H9 (cell line): ENCODE results near the gene QRICH2. TPM values are rescaled to one million over a fixed set of nuclear protein-coding genes. Genes with fewer than 3 reads are reported as not detected.

Experiments
- DNase-seq: peaks from one replicate; pipeline ENCODE4 v3.0.0-alpha.2; 2017
- H2AFZ ChIP-seq: one replicate; pipeline ENCODE4 v1.6.1; 2013; ENCODE audit warnings: mild to moderate bottlenecking, low read length, control low read depth, moderate library complexity
- H2AK5ac ChIP-seq: 2 replicates; pipeline ENCODE4 v1.6.1; 2013; ENCODE audit warnings: low read length, control low read depth, mixed read lengths; ENCODE audit not compliant: insufficient read length
- H2BK120ac ChIP-seq: one replicate; pipeline ENCODE4 v1.6.1; 2013; ENCODE audit warnings: low read depth, mild to moderate bottlenecking, low read length, control low read depth, inconsistent platforms; ENCODE audit not compliant: poor library complexity, severe bottlenecking
- H2BK12ac ChIP-seq: 2 replicates; pipeline ENCODE4 v1.6.1; 2013; ENCODE audit warnings: low read length, control low read depth, mixed read lengths, low read depth; ENCODE audit not compliant: insufficient read length
- H2BK15ac ChIP-seq: 2 replicates; pipeline ENCODE4 v1.6.1; 2013; ENCODE audit warnings: low read depth, low read length, control low read depth
- H2BK20ac ChIP-seq: one replicate; pipeline ENCODE4 v1.6.1; 2013; ENCODE audit warnings: low read depth, mild to moderate bottlenecking, low read length, control low read depth, inconsistent platforms; ENCODE audit not compliant: poor library complexity, severe bottlenecking
- H2BK5ac ChIP-seq: 2 replicates; pipeline ENCODE4 v1.6.1; 2013; ENCODE audit warnings: low read length, control low read depth, mixed read lengths; ENCODE audit not compliant: insufficient read length
- H3K14ac ChIP-seq: 2 replicates; pipeline ENCODE4 v1.6.1; 2013; ENCODE audit warnings: low read length, control low read depth; ENCODE audit not compliant: insufficient read depth
- H3K18ac ChIP-seq: 2 replicates; pipeline ENCODE4 v1.6.1; 2013; ENCODE audit warnings: low read depth, mild to moderate bottlenecking, mixed read lengths, low read length, control low read depth; ENCODE audit not compliant: insufficient read length
- H3K23ac ChIP-seq: 2 replicates; pipeline ENCODE4 v1.6.1; 2013; ENCODE audit warnings: low read length, control low read depth, mixed read lengths, low read depth; ENCODE audit not compliant: insufficient read length
- H3K23me2 ChIP-seq: 2 replicates; pipeline ENCODE4 v1.6.1; 2013; ENCODE audit warnings: low read depth, mild to moderate bottlenecking, mixed read lengths, low read length, control low read depth; ENCODE audit not compliant: insufficient read length, poor library complexity, severe bottlenecking
- H3K27ac ChIP-seq: 2 replicates; pipeline ENCODE4 v1.5.1; 2013; ENCODE audit warnings: low read length, control low read depth, mixed read lengths, low read depth; ENCODE audit not compliant: insufficient read length
- H3K27me3 ChIP-seq: 2 replicates; pipeline ENCODE4 v1.6.1; 2013; ENCODE audit warnings: low read length, control low read depth, inconsistent platforms; ENCODE audit not compliant: insufficient read depth
- H3K4ac ChIP-seq: 2 replicates; pipeline ENCODE4 v1.6.1; 2013; ENCODE audit warnings: low read depth, mild to moderate bottlenecking, control low read depth, inconsistent platforms, low read length, moderate library complexity
- H3K4me1 ChIP-seq: 2 replicates; pipeline ENCODE4 v1.6.1; 2013; ENCODE audit warnings: low read length, control low read depth, inconsistent platforms; ENCODE audit not compliant: insufficient read depth
- H3K4me2 ChIP-seq: 2 replicates; pipeline ENCODE4 v1.6.1; 2013; ENCODE audit warnings: low read length, control low read depth, mixed read lengths; ENCODE audit not compliant: insufficient read length, insufficient read depth
- H3K56ac ChIP-seq: 2 replicates; pipeline ENCODE4 v1.6.1; 2013; ENCODE audit warnings: low read depth, mild to moderate bottlenecking, mixed read lengths, low read length, control low read depth; ENCODE audit not compliant: insufficient read length
- H3K79me1 ChIP-seq: 2 replicates; pipeline ENCODE4 v1.6.1; 2013; ENCODE audit warnings: low read depth, mild to moderate bottlenecking, moderate library complexity, low read length, control low read depth, inconsistent platforms; ENCODE audit not compliant: insufficient read depth, poor library complexity, severe bottlenecking
- H3K79me2 ChIP-seq: 2 replicates; pipeline ENCODE4 v1.6.1; 2013; ENCODE audit warnings: low read length, control low read depth, inconsistent platforms; ENCODE audit not compliant: insufficient read depth
- H3K9ac ChIP-seq: 2 replicates; pipeline ENCODE4 v1.6.1; 2013; ENCODE audit warnings: low read length, control low read depth, mixed read lengths; ENCODE audit not compliant: insufficient read length; ENCODE audit errors: extremely low read depth
- H3K9me3 ChIP-seq: one replicate; pipeline ENCODE4 v1.6.1; 2013; ENCODE audit warnings: low read depth, low read length, inconsistent platforms; ENCODE audit not compliant: control insufficient read depth
- H3T11ph ChIP-seq: one replicate; pipeline ENCODE4 v1.6.1; 2013; ENCODE audit warnings: mild to moderate bottlenecking, low read length, control low read depth, inconsistent platforms
- H4K20me1 ChIP-seq: one replicate; pipeline ENCODE4 v1.6.1; 2013; ENCODE audit not compliant: control insufficient read depth, insufficient read length, insufficient read depth
- H4K5ac ChIP-seq: 2 replicates; pipeline ENCODE4 v1.6.1; 2013; ENCODE audit warnings: low read depth, mild to moderate bottlenecking, mixed read lengths, low read length, control low read depth; ENCODE audit not compliant: insufficient read length
- H4K8ac ChIP-seq: replicated peaks from 2 replicates; pipeline ENCODE4 v1.6.1; 2013; ENCODE audit warnings: low read length, control low read depth, mixed read lengths, low read depth; ENCODE audit not compliant: insufficient read length
- H4K91ac ChIP-seq: 2 replicates; pipeline ENCODE4 v1.6.1; 2013; ENCODE audit warnings: low read depth, mild to moderate bottlenecking, moderate library complexity, mixed read lengths, low read length, control low read depth; ENCODE audit not compliant: insufficient read length
- H3K27ac Mint-ChIP-seq, 3 experiments: 2 replicates in 2 of 3; 3 replicates in 1 of 3; pipeline ENCODE4 v1.8.0; 2020 to 2021; ENCODE audit warnings: mixed read lengths in 3 of 3, mild to moderate bottlenecking in 1 of 3, moderate library complexity in 1 of 3
- H3K27me3 Mint-ChIP-seq: 2 replicates; pipeline ENCODE4 v1.8.0; 2021; ENCODE audit warnings: low read depth, mild to moderate bottlenecking, moderate library complexity, mixed read lengths
- H3K36me3 Mint-ChIP-seq, 3 experiments: 2 replicates in 2 of 3; 3 replicates in 1 of 3; pipeline ENCODE4 v1.8.0; 2020 to 2021; ENCODE audit warnings: low read depth in 3 of 3, mixed read lengths in 3 of 3; ENCODE audit not compliant: insufficient read depth in 1 of 3
- H3K4me1 Mint-ChIP-seq, 2 experiments: 2 replicates each; pipeline ENCODE4 v1.8.0; 2020; ENCODE audit warnings: mixed read lengths in 2 of 2
- H3K4me3 Mint-ChIP-seq, 2 experiments: 2 replicates in 1 of 2; 3 replicates in 1 of 2; pipeline ENCODE4 v1.8.0; 2020 to 2021; ENCODE audit warnings: mild to moderate bottlenecking in 2 of 2, mixed read lengths in 2 of 2, moderate library complexity in 1 of 2
- H3K9me3 Mint-ChIP-seq, 2 experiments: 2 replicates in 1 of 2; 3 replicates in 1 of 2; pipeline ENCODE4 v1.8.0; 2020; ENCODE audit warnings: mild to moderate bottlenecking in 2 of 2, mixed read lengths in 2 of 2, moderate library complexity in 1 of 2
- WGBS: extraction: QIAGEN DNeasy Blood & Tissue Kit; methylation state at CpG from one replicate; pipeline ENCODE4 v1.1.7; 2013; ENCODE audit warnings: missing lambda C conversion rate, low lambda C conversion rate, mixed read lengths; ENCODE audit not compliant: insufficient read length; ENCODE audit errors: extremely low coverage; 5-methylcytosine and 5-hydroxymethylcytosine counted together
- total RNA-seq: library from RNA; stranded (reverse); gene quantifications from 2 replicates; pipeline ENCODE4 v1.2.1, GENCODE V29; 2021
- TF ChIP-seq, protein P1 (sequence below): fragments of 200-600 bp; sonication (generic); conservative IDR thresholded peaks from 3 replicates; pipeline ENCODE4 v1.8.0; 2021; ENCODE audit warnings: antibody characterized with exemption, mild to moderate bottlenecking

QRICH2 gene
- total RNA-seq, 1 experiment from 2014 or later: 3.2 TPM

DNA sequence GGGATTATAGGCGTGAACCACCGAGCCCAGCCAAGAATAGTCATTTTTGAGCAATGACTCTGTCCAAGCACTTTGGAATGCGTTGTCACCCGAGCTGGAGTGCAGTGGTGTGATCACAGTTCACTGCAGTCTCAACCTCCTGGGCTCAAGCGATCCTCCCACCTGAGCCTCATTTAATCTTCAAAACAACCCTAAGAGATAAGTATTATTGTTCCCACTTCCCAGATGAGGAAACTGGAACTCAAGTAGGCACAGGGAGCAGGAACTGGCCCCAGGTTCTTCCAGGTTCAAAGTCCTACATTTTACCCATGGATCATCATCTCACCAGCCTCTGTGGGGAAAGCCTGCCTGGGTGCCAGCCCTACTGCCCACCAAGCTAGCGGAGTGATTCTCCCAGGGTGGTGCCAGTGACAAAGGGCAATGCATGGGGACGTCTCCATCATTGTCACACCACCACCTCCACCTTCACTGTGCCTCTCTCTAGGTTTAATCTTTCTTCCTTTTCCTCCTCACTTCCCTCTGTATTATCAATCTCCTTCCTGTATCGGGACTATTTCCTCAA, 56.5 kb downstream of the QRICH2 start:
- no peaks in the 10 kb centered on the region for H3K4me1 ChIP-seq
- no peak overlapping the region for H3K18ac ChIP-seq
- H3K4me3 Mint-ChIP-seq: no peak overlapping the region; a peak in 1 of 5 replicates
- no peak overlapping the region for H4K8ac ChIP-seq
- no peak overlapping the region for H3K27ac Mint-ChIP-seq
- TF ChIP-seq, protein P1, sequence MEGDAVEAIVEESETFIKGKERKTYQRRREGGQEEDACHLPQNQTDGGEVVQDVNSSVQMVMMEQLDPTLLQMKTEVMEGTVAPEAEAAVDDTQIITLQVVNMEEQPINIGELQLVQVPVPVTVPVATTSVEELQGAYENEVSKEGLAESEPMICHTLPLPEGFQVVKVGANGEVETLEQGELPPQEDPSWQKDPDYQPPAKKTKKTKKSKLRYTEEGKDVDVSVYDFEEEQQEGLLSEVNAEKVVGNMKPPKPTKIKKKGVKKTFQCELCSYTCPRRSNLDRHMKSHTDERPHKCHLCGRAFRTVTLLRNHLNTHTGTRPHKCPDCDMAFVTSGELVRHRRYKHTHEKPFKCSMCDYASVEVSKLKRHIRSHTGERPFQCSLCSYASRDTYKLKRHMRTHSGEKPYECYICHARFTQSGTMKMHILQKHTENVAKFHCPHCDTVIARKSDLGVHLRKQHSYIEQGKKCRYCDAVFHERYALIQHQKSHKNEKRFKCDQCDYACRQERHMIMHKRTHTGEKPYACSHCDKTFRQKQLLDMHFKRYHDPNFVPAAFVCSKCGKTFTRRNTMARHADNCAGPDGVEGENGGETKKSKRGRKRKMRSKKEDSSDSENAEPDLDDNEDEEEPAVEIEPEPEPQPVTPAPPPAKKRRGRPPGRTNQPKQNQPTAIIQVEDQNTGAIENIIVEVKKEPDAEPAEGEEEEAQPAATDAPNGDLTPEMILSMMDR: no peak
- no peaks in the 10 kb centered on the region for H3K79me2 ChIP-seq
- no peak overlapping the region for H3K4ac ChIP-seq
- H3K36me3 Mint-ChIP-seq: 0 out of 7 replicates have a peak, but pooled peaks cover 0 to under 1% (median 0%) of the 10 kb centered on the region in 3 experiments
- H3K4me1 Mint-ChIP-seq: peaks cover 4 to 5% of the 10 kb centered on the region in 2 experiments
- H3K14ac ChIP-seq: no peak overlapping the region
- H3T11ph ChIP-seq: no peak overlapping the region
- DNase-seq: no peak
- H3K9ac ChIP-seq: no peak overlapping the region
- H2BK12ac ChIP-seq: no peak overlapping the region
- no peak overlapping the region for H4K91ac ChIP-seq
- H2AFZ ChIP-seq: no peak overlapping the region
- no peaks in the 10 kb centered on the region for H3K23me2 ChIP-seq
- no peak overlapping the region for H4K5ac ChIP-seq
- no peak overlapping the region for H3K27ac ChIP-seq
- H4K20me1 ChIP-seq: no peaks in the 10 kb centered on the region
- no peak overlapping the region for H2BK5ac ChIP-seq
- no peak overlapping the region for H3K56ac ChIP-seq
- WGBS: no CpG with 5 or more reads among the region's 8 CpGs
- H3K9me3 ChIP-seq: no peaks in the 10 kb centered on the region
- H3K23ac ChIP-seq: no peak overlapping the region
- no peak overlapping the region for H2BK20ac ChIP-seq
- H3K79me1 ChIP-seq: no peaks in the 10 kb centered on the region
- no peak overlapping the region for H2BK15ac ChIP-seq
- no peaks in the 10 kb centered on the region for H3K27me3 ChIP-seq
- H3K4me2 ChIP-seq: no peak overlapping the region
- no peak overlapping the region for H2BK120ac ChIP-seq
- no peaks in the 10 kb centered on the region; a peak in 1 of 5 replicates for H3K9me3 Mint-ChIP-seq
- no peak overlapping the region for H2AK5ac ChIP-seq
- H3K27me3 Mint-ChIP-seq: no peaks in the 10 kb centered on the region; the same call in none of the 2 replicates
